GM23338 (cell line): Measurements from ENCODE around the gene STARD13. TPM values are rescaled to one million over a fixed set of nuclear protein-coding genes. Genes with fewer than 3 reads are reported as not detected.

Experiments
- ATAC-seq: fragments of 200-7000 bp; cut with Tn5 transposase; 3 replicates; pipeline ENCODE4 v1.9.1; 2020
- DNase-seq: peaks from one replicate; pipeline ENCODE4 v3.0.0-alpha.2; 2015; ENCODE audit warnings: low spot score
- H2AFZ ChIP-seq: fragments of 200-600 bp; sonication (generic); 2 replicates; pipeline ENCODE4 v1.8.0; 2016; ENCODE audit warnings: antibody characterized with exemption, mild to moderate bottlenecking, moderate library complexity
- H3F3A ChIP-seq: fragments of 200-600 bp; sonication (generic); replicated peaks from 2 replicates; pipeline ENCODE4 v1.8.0; 2017; ENCODE audit warnings: antibody characterized with exemption, mixed run types, low read depth
- H3K27ac ChIP-seq: fragments of 200-600 bp; sonication (generic); 2 replicates; pipeline ENCODE4 v1.6.1; 2016; ENCODE audit warnings: low read depth
- H3K27me3 ChIP-seq: fragments of 200-600 bp; sonication (generic); 2 replicates; pipeline ENCODE4 v1.8.0; 2016; ENCODE audit warnings: mild to moderate bottlenecking, mixed run types, moderate library complexity; ENCODE audit not compliant: insufficient read depth
- H3K36me3 ChIP-seq: fragments of 200-600 bp; sonication (generic); 2 replicates; pipeline ENCODE4 v1.8.0; 2016; ENCODE audit warnings: mild to moderate bottlenecking; ENCODE audit not compliant: insufficient read depth
- H3K4me1 ChIP-seq: fragments of 200-600 bp; sonication (generic); 2 replicates; pipeline ENCODE4 v1.8.0; 2016; ENCODE audit warnings: mild to moderate bottlenecking, moderate library complexity; ENCODE audit not compliant: insufficient read depth
- H3K4me2 ChIP-seq: fragments of 200-600 bp; sonication (generic); 2 replicates; pipeline ENCODE4 v1.7.1; 2017; ENCODE audit warnings: mixed run types
- H3K4me3 ChIP-seq: fragments of 200-600 bp; sonication (generic); 2 replicates; pipeline ENCODE4 v1.6.1; 2016; ENCODE audit warnings: mixed run types
- H3K79me2 ChIP-seq: fragments of 200-600 bp; sonication (generic); replicated peaks from 2 replicates; pipeline ENCODE4 v1.8.0; 2017; ENCODE audit warnings: mild to moderate bottlenecking; ENCODE audit not compliant: insufficient read depth
- H3K9me2 ChIP-seq: fragments of 200-600 bp; sonication (generic); 2 replicates; pipeline ENCODE4 v1.8.0; 2017; ENCODE audit not compliant: insufficient read depth
- H4K20me1 ChIP-seq: fragments of 200-600 bp; sonication (generic); replicated peaks from 2 replicates; pipeline ENCODE4 v1.8.0; 2017; ENCODE audit warnings: mild to moderate bottlenecking; ENCODE audit not compliant: insufficient read depth
- H3K27ac Mint-ChIP-seq: 2 replicates; pipeline ENCODE4 v1.8.0; 2020; ENCODE audit warnings: inconsistent platforms, mild to moderate bottlenecking, moderate library complexity, mixed read lengths
- H3K27me3 Mint-ChIP-seq: 3 replicates; pipeline ENCODE4 v1.8.0; 2022; ENCODE audit warnings: low read depth, mild to moderate bottlenecking, moderate library complexity, mixed read lengths, inconsistent platforms; ENCODE audit not compliant: insufficient read depth, poor library complexity
- H3K36me3 Mint-ChIP-seq: 3 replicates; pipeline ENCODE4 v1.8.0; 2021; ENCODE audit warnings: low read depth, mild to moderate bottlenecking, inconsistent platforms, moderate library complexity, mixed read lengths
- H3K4me1 Mint-ChIP-seq: 3 replicates; pipeline ENCODE4 v1.8.0; 2020; ENCODE audit warnings: mild to moderate bottlenecking, inconsistent platforms, mixed read lengths
- H3K4me3 Mint-ChIP-seq: 3 replicates; pipeline ENCODE4 v1.8.0; 2021; ENCODE audit warnings: moderate library complexity, mild to moderate bottlenecking, inconsistent platforms, mixed read lengths
- H3K9me3 Mint-ChIP-seq: 3 replicates; pipeline ENCODE4 v1.8.0; 2020; ENCODE audit warnings: moderate library complexity, mild to moderate bottlenecking, inconsistent platforms, mixed read lengths
- CREB1 ChIP-seq: fragments of 250-450 bp; sonication (Bioruptor Pico); IDR thresholded peaks from 2 replicates; pipeline ENCODE4 v1.5.0; 2020; ENCODE audit warnings: low read depth, mild to moderate bottlenecking, moderate library complexity
- CTCF ChIP-seq, 2 experiments: fragments of 200-600 bp in 1 of 2; sonication (generic) in 1 of 2; conservative IDR thresholded peaks; 2 replicates each; pipeline versions ENCODE4 v1.5.1 to v1.6.1; 2016 to 2017; ENCODE audit warnings: antibody characterized with exemption in 2 of 2, low read depth in 2 of 2, mild to moderate bottlenecking in 2 of 2, moderate library complexity in 1 of 2
- ETS1 ChIP-seq: IDR thresholded peaks from 2 replicates; pipeline ENCODE4 v1.6.1; 2016; ENCODE audit warnings: antibody characterized with exemption
- EZH2 ChIP-seq: fragments of 200-600 bp; sonication (generic); IDR thresholded peaks from one replicate; pipeline ENCODE4 v1.8.0; 2017; ENCODE audit warnings: antibody characterized with exemption, mild to moderate bottlenecking, low read depth; ENCODE audit not compliant: unreplicated experiment
- EZH2phosphoT487 ChIP-seq: fragments of 200-600 bp; sonication (generic); IDR thresholded peaks from one replicate; pipeline ENCODE4 v1.8.1; 2018; ENCODE audit warnings: antibody characterized with exemption; ENCODE audit not compliant: unreplicated experiment
- JUNB ChIP-seq: IDR thresholded peaks from one replicate; pipeline ENCODE4 v1.6.1; 2016; ENCODE audit warnings: antibody characterized with exemption; ENCODE audit not compliant: unreplicated experiment
- NANOG ChIP-seq: IDR thresholded peaks from 2 replicates; pipeline ENCODE4 v1.6.1; 2016; ENCODE audit warnings: antibody characterized with exemption, borderline replicate concordance
- POLR2AphosphoS5 ChIP-seq: IDR thresholded peaks from 2 replicates; pipeline ENCODE4 v1.6.1; 2016; ENCODE audit warnings: antibody characterized with exemption, low read depth
- REST ChIP-seq: IDR thresholded peaks from one replicate; pipeline ENCODE4 v1.6.1; 2018; ENCODE audit warnings: antibody characterized with exemption; ENCODE audit not compliant: unreplicated experiment
- STAT1 ChIP-seq: IDR thresholded peaks from one replicate; pipeline ENCODE4 v1.6.1; 2016; ENCODE audit warnings: antibody characterized with exemption; ENCODE audit not compliant: unreplicated experiment
- ZNF114 ChIP-seq: fragments of 250-450 bp; sonication (Bioruptor Pico); IDR thresholded peaks from 2 replicates; pipeline ENCODE4 v1.5.0; 2020; ENCODE audit warnings: mild to moderate bottlenecking, moderate library complexity
- ZNF331 ChIP-seq: fragments of 250-450 bp; sonication (Bioruptor Pico); IDR thresholded peaks from 2 replicates; pipeline ENCODE4 v1.5.0; 2020; ENCODE audit warnings: low read depth, mild to moderate bottlenecking, moderate library complexity
- ZNF462 ChIP-seq: fragments of 250-450 bp; sonication (Bioruptor Pico); IDR thresholded peaks from 2 replicates; pipeline ENCODE4 v1.5.0; 2020; ENCODE audit warnings: mild to moderate bottlenecking, moderate library complexity
- polyA plus RNA-seq: library from polyadenylated mRNA; unstranded; fragments of >200 nt; fragmentation: Nextera tagmentation; extraction: Ambion mirVana; gene quantifications from 2 replicates; pipeline ENCODE4 v1.2.1, GENCODE V29; 2016
- total RNA-seq: library from RNA; depleted of rRNA; stranded (reverse); fragments of >200 nt; shearing (Covaris generic); gene quantifications from 2 replicates; pipeline ENCODE4 v1.2.3, GENCODE V29; 2014

STARD13 gene
- total and polyA plus RNA-seq, 2 experiments from 2014 or later = 3.2 to 5.2 TPM

- Histone ChIP-seq H3K27ac (no peak overlapping the region), H3F3A (no peaks in the 10 kb centered on the region), H3K4me2 (no peak overlapping the region), H3K36me3 (no peaks in the 10 kb centered on the region), H3K79me2 (no peaks in the 10 kb centered on the region), H3K27me3 (no peaks in the 10 kb centered on the region), H2AFZ (no peak overlapping the region), H4K20me1 (no peaks in the 10 kb centered on the region), H3K4me1 (peaks cover 29% of the 10 kb centered on the region), H3K9me2 (0 out of 2 replicates have a peak, but pooled peaks cover 6% of the 10 kb centered on the region), H3K4me3 (no peak overlapping the region)
- DNase-seq = no peak
- Mint-ChIP-seq H3K27me3 (no peaks in the 10 kb centered on the region), H3K4me1 (peaks cover 54% of the 10 kb centered on the region), H3K36me3 (no peaks in the 10 kb centered on the region), H3K9me3 (no peaks in the 10 kb centered on the region), H3K4me3 (no peak overlapping the region), H3K27ac (no peak overlapping the region)
- TF ChIP-seq ZNF331 (CRISPR knock-in tag) (no peak), EZH2phosphoT487 (no peak), CREB1 (CRISPR knock-in tag) (no peak), ETS1 (no peak), POLR2AphosphoS5 (no peak), NANOG (no peak), EZH2 (no peak), STAT1 (no peak), CTCF (conservative IDR thresholded peaks at IDR 0.05; ENCODE audit: low read depth in 2 of 2) (no peak), REST (no peak), ZNF462 (no peak), JUNB (no peak), ZNF114 (CRISPR knock-in tag) (no peak)
- ATAC-seq = no peak
Measured at GRCh38 chr13:33263484-33263883, 22.1 kb downstream of the STARD13 start.
